Measurements from ENCODE around the gene ASIC3.

The ASIC3 gene

GRCh38 chr7:151093748-151094147 is 45.4 kb downstream of the ASIC3 start:
- Histone ChIP-seq H3K9me3 (no peaks in the 10 kb centered on the region), H3K4me1 (peaks cover 6% of the 10 kb centered on the region), H3K4me3 (ENCODE audit: low read depth, low read length) (no peak overlapping the region), H3K27me3 (no peaks in the 10 kb centered on the region), H3K36me3 (peaks cover 45% of the 10 kb centered on the region)
- no peak for DNase-seq
- no peak for TF ChIP-seq CTCF (IDR thresholded peaks at IDR 0.05; ENCODE audit: low read depth, low read length)

DNA sequence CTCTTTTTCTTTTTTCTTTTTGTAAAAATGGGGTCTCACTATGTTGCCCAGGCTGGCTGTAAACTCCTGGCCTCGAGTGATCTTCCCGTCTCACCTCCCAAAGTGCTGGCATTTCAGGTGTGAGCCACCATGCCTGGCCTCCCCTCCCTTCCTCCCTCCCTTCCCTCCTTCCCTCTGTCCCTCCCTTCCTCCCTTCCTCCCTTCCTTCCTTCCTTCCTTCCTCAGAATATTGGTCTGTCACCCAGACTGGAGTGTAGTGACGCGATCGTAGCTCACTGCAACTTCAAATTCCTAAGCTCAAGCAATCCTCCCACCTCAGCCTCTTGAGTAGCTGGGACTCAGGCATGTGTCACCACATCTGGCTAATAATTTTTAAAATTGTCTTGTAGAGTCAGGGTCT is 46.3 kb downstream of the ASIC3 start:
- H3K9me3 ChIP-seq: no peaks in the 10 kb centered on the region
- H3K4me3 ChIP-seq (ENCODE audit: low read depth, low read length): no peak overlapping the region
- no peak for TF ChIP-seq CTCF (IDR thresholded peaks at IDR 0.05; ENCODE audit: low read depth, low read length)
- H3K36me3 ChIP-seq: peaks cover 39% of the 10 kb centered on the region
- no peaks in the 10 kb centered on the region for H3K27me3 ChIP-seq
- no peak for DNase-seq
- peaks cover under 1% of the 10 kb centered on the region for H3K4me1 ChIP-seq

- Histone ChIP-seq H3K9me3 (no peaks in the 10 kb centered on the region), H3K27me3 (no peaks in the 10 kb centered on the region), H3K36me3 (peaks cover 37% of the 10 kb centered on the region), H3K4me3 (ENCODE audit: low read depth, low read length) (no peak overlapping the region), H3K4me1 (no peaks in the 10 kb centered on the region)
- no peak for DNase-seq
- TF ChIP-seq CTCF (IDR thresholded peaks at IDR 0.05; ENCODE audit: low read depth, low read length): no peak
These were observed 46.9 kb downstream of the ASIC3 start for GRCh38 chr7:151095123-151095797.

GRCh38 chr7:151095828-151096475 is 47.6 kb downstream of the ASIC3 start:
- Histone ChIP-seq H3K27me3 (no peaks in the 10 kb centered on the region), H3K36me3 (peaks cover 35% of the 10 kb centered on the region), H3K4me1 (no peaks in the 10 kb centered on the region), H3K9me3 (no peaks in the 10 kb centered on the region), H3K4me3 (ENCODE audit: low read depth, low read length) (no peak overlapping the region)
- no peak for DNase-seq
- no peak for TF ChIP-seq CTCF (IDR thresholded peaks at IDR 0.05; ENCODE audit: low read depth, low read length)

DNA sequence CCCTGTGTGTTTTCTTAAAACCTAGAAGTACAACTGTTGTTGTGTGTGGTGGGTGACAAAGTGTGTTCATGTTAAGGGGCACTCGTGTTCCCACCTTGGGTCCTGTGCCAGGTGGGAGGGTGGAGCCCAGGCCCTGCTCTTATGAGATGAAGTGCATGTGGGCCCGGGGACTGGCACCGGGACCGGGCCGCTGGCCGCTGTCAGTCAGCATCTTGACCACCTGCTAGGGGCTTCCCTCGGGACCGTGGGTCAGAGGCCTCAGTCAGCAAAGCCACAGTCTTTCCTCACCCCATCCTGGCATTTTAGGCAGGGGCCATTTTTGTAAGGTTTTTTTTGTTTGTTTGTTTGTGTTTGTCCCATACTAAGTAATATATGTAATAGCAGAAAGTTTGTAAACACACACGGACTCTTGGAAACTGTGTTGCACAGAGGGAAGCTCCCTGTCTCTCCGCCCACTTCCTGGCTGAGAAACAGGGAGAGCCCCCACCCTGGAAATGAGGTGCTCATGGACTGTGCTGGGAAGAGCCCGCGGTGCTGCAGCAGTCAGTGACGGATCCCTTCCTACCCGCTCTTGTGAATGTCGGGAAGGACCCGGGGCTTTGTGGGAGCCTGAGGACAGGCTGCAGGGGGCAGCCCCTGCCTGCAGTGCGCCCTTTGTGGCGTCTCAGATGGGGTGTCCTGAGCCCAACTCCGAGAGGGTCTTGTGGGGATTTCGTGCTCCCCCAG is 51.3 kb downstream of the ASIC3 start:
- Histone ChIP-seq H3K4me3 (ENCODE audit: low read depth, low read length) (no peak overlapping the region), H3K27me3 (no peaks in the 10 kb centered on the region), H3K36me3 (peaks cover 22% of the 10 kb centered on the region), H3K9me3 (no peaks in the 10 kb centered on the region), H3K4me1 (no peaks in the 10 kb centered on the region)
- no peak for TF ChIP-seq CTCF (IDR thresholded peaks at IDR 0.05; ENCODE audit: low read depth, low read length)
- peak; percentile 5 for DNase-seq

DNA sequence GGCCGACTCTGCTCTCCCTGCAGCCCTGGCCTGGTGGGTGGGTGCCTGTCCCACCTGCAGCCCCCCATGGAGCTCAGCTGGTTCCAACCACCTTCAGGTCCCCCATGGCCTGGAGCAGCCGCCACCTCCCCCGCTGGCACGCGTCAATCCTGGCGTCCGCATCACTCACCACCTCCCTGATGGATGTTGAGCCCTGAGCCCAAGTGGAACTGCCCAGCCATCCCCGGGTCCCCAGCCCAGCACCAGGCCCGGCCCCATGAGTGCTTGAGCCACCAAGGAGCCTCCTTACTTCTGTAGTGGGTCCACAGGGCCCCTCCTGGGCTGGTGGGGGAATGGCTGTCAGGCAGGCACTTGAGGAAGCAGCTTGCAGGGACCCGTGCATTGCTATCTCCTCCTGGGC is 52.6 kb downstream of the ASIC3 start:
- TF ChIP-seq CTCF (IDR thresholded peaks at IDR 0.05; ENCODE audit: low read depth, low read length): no peak
- H3K27me3 ChIP-seq: no peaks in the 10 kb centered on the region
- no peaks in the 10 kb centered on the region for H3K4me1 ChIP-seq
- peak; percentile 9 for DNase-seq
- no peak overlapping the region for H3K4me3 ChIP-seq (ENCODE audit: low read depth, low read length)
- peaks cover 20% of the 10 kb centered on the region for H3K36me3 ChIP-seq
- no peaks in the 10 kb centered on the region for H3K9me3 ChIP-seq

All from BE2C (cell line).